ENCODE measurements around the gene HNF1A. TPM values are rescaled to one million over a fixed set of nuclear protein-coding genes. Genes with fewer than 3 reads are reported as not detected.

HNF1A gene
- total and polyA plus RNA-seq, 2 of the 13 experiments (the other 11 are each of a cell fraction or from before 2014, with no cell fraction given), result 13.4 to 34.7 TPM

DNA sequence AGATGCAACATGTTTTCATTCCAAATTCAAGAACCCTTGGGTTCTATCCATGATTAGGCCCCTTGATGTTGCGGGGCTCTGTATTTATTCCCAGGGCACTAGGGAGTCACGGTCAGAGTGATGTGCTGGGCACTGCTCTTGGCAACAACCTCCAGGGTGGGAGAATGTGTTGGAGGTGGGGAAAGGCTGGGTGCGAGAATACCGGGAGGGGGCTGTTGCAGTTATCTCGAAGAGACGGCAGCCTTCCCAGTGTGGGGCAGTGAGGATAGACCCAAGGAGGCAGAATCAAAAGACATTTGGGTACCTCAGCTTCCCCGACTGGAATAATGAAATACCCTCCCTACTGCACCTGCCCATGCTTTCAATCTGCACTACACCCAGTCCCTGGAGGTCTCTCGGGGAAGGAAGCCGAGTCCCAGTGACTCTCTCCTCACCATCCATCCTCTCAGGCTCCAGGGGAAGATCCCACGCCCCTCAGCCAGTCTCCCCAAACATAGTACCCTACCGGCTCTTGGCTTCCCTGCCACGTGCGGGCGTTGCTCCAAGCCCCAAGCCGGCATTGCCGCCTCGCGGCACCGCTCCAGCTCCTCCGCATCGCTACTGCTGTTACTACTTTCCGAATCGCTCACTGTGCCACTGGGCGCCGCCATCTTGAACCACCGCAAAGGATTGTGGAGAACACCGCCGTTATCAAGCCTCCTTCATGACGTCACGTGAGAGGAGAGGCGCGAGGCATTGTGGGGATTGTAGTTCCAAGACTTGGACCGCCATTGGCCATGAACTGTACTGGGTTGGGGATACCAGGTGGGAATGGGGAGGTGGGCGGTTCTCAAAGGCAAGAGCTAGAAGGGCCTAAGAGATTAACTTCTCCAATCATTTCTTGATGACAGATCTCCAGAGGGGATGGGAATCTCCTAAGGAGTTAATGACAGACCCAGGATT, 37.8 kb downstream of the HNF1A start, which contains the start of gene C12orf43 (continued):
- TF ChIP-seq, protein P1, sequence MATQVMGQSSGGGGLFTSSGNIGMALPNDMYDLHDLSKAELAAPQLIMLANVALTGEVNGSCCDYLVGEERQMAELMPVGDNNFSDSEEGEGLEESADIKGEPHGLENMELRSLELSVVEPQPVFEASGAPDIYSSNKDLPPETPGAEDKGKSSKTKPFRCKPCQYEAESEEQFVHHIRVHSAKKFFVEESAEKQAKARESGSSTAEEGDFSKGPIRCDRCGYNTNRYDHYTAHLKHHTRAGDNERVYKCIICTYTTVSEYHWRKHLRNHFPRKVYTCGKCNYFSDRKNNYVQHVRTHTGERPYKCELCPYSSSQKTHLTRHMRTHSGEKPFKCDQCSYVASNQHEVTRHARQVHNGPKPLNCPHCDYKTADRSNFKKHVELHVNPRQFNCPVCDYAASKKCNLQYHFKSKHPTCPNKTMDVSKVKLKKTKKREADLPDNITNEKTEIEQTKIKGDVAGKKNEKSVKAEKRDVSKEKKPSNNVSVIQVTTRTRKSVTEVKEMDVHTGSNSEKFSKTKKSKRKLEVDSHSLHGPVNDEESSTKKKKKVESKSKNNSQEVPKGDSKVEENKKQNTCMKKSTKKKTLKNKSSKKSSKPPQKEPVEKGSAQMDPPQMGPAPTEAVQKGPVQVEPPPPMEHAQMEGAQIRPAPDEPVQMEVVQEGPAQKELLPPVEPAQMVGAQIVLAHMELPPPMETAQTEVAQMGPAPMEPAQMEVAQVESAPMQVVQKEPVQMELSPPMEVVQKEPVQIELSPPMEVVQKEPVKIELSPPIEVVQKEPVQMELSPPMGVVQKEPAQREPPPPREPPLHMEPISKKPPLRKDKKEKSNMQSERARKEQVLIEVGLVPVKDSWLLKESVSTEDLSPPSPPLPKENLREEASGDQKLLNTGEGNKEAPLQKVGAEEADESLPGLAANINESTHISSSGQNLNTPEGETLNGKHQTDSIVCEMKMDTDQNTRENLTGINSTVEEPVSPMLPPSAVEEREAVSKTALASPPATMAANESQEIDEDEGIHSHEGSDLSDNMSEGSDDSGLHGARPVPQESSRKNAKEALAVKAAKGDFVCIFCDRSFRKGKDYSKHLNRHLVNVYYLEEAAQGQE (IDR thresholded peaks at IDR 0.05; ENCODE audit: borderline replicate concordance in 1 of 2, low read depth in 1 of 2, low read length in 2 of 2), result no peak
- no peak for TF ChIP-seq FOXJ3 (CRISPR knock-in tag; IDR thresholded peaks at IDR 0.05; ENCODE audit: borderline replicate concordance)
- no peak for TF ChIP-seq KDM3A (CRISPR knock-in tag; IDR thresholded peaks at IDR 0.05; ENCODE audit: low read depth)
- TF ChIP-seq THAP11 (CRISPR knock-in tag; IDR thresholded peaks at IDR 0.05), result peak; percentile 100
- no peak for TF ChIP-seq NBN (conservative IDR thresholded peaks at IDR 0.05)
- TF ChIP-seq, protein P2, sequence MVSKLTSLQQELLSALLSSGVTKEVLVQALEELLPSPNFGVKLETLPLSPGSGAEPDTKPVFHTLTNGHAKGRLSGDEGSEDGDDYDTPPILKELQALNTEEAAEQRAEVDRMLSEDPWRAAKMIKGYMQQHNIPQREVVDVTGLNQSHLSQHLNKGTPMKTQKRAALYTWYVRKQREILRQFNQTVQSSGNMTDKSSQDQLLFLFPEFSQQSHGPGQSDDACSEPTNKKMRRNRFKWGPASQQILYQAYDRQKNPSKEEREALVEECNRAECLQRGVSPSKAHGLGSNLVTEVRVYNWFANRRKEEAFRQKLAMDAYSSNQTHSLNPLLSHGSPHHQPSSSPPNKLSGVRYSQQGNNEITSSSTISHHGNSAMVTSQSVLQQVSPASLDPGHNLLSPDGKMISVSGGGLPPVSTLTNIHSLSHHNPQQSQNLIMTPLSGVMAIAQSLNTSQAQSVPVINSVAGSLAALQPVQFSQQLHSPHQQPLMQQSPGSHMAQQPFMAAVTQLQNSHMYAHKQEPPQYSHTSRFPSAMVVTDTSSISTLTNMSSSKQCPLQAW (CRISPR knock-in tag; IDR thresholded peaks at IDR 0.05), result peak; percentile 85
- peak; percentile 93 for TF ChIP-seq ZBTB21 (CRISPR knock-in tag; IDR thresholded peaks at IDR 0.05)
- no peak for TF ChIP-seq EZH2 (conservative IDR thresholded peaks at IDR 0.05; ENCODE audit: low read depth, low read length)
- no peak for TF ChIP-seq ZSCAN22 (CRISPR knock-in tag; IDR thresholded peaks at IDR 0.05)
- TF ChIP-seq, protein P3, sequence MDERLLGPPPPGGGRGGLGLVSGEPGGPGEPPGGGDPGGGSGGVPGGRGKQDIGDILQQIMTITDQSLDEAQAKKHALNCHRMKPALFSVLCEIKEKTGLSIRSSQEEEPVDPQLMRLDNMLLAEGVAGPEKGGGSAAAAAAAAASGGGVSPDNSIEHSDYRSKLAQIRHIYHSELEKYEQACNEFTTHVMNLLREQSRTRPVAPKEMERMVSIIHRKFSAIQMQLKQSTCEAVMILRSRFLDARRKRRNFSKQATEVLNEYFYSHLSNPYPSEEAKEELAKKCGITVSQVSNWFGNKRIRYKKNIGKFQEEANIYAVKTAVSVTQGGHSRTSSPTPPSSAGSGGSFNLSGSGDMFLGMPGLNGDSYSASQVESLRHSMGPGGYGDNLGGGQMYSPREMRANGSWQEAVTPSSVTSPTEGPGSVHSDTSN (CRISPR knock-in tag; IDR thresholded peaks at IDR 0.05), result no peak
- TF ChIP-seq, protein P4, sequence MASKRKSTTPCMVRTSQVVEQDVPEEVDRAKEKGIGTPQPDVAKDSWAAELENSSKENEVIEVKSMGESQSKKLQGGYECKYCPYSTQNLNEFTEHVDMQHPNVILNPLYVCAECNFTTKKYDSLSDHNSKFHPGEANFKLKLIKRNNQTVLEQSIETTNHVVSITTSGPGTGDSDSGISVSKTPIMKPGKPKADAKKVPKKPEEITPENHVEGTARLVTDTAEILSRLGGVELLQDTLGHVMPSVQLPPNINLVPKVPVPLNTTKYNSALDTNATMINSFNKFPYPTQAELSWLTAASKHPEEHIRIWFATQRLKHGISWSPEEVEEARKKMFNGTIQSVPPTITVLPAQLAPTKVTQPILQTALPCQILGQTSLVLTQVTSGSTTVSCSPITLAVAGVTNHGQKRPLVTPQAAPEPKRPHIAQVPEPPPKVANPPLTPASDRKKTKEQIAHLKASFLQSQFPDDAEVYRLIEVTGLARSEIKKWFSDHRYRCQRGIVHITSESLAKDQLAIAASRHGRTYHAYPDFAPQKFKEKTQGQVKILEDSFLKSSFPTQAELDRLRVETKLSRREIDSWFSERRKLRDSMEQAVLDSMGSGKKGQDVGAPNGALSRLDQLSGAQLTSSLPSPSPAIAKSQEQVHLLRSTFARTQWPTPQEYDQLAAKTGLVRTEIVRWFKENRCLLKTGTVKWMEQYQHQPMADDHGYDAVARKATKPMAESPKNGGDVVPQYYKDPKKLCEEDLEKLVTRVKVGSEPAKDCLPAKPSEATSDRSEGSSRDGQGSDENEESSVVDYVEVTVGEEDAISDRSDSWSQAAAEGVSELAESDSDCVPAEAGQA (IDR thresholded peaks at IDR 0.05; ENCODE audit: low read depth), result peak; percentile 85
- TF ChIP-seq, protein P4 (CRISPR knock-in tag; IDR thresholded peaks at IDR 0.05; ENCODE audit: borderline replicate concordance), result no peak
- no peak for TF ChIP-seq ZNF652 (CRISPR knock-in tag; IDR thresholded peaks at IDR 0.05; ENCODE audit: borderline replicate concordance, low read depth)
- peak; percentile 90 for TF ChIP-seq TAF1 (CRISPR knock-in tag; IDR thresholded peaks at IDR 0.05)
- TF ChIP-seq MAFF (IDR thresholded peaks at IDR 0.05; ENCODE audit: low read depth, low read length), result no peak
- TF ChIP-seq HIVEP1 (CRISPR knock-in tag; IDR thresholded peaks at IDR 0.05), result no peak
- no peak for TF ChIP-seq ZNF367 (CRISPR knock-in tag; IDR thresholded peaks at IDR 0.05; ENCODE audit: borderline replicate concordance)

Measured in HepG2 (cell line).